ENCODE results near the gene CADPS.

The CADPS gene

DNA sequence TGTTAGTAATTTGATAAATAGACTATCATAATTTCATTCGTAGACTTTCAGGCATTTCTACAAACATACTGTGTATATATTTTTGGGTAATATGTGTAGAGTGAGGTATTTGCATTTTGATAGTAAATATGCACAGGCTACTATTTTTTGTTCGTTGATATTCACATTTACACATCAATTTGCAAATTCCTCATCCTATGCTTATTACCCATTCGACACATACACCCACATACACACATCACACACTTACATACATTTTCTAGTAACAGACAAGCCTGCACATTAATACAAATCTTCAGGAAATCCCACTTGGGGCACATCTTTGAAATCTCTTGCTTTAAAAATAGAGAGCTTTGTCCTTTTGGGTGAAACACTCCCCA, 373.9 kb downstream of the CADPS start:
- no peak for DNase-seq (ENCODE audit: low read depth)

DNA sequence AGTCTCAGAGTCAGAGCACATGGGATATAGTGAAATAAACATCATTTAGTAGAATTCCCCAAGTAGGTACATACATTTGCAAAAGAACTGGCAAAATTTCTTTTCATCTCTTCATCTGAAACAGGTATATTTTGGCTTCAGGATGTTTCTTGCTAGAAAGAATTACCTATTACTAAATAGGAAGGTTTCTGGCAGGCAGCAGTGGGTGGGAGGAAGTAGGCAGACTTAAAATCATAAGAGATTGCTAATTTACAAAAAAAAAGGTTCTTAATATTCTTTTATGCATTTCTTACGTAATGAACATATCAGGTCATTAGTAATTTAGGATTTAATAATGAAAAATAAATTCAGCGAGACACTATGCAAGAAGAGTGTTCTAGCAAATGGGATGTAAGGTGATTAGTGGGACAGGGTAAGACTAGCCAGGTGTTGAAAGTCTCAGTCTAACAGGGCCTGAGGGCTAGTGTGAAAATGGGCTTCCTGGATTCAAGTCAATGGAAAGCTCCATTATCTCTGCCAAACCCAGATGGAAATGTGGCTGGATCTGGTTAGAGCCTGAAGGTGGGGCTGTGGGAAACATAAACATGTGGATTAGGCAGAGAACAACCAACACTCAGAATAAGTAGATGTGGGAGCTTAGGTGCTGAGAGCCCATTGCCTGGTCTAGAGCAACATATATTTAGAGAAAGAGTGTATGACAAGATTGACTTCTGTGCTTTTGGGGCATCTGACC, 374.5 kb downstream of the CADPS start:
- DNase-seq (ENCODE audit: low read depth) = no peak

DNA sequence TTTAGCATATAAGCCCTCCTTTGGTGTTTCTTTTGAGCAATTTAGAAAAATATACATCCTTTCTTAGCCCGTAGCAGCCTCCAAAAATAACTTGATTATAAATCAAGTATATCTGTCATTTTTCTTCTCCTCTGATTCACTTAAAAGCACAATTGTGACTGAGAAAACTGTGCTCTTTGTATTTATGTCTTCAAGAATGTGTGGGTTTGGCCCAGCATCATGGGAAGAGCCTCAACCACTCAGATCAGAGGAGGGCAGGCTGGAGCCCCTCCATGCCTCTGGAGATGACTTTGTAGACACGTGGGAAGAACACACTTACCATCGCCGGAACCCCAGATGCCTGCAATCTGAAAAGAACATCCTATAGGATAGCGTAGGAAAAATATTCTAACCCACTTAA, 378.1 kb downstream of the CADPS start:
- no peak for DNase-seq (ENCODE audit: low read depth)

DNA sequence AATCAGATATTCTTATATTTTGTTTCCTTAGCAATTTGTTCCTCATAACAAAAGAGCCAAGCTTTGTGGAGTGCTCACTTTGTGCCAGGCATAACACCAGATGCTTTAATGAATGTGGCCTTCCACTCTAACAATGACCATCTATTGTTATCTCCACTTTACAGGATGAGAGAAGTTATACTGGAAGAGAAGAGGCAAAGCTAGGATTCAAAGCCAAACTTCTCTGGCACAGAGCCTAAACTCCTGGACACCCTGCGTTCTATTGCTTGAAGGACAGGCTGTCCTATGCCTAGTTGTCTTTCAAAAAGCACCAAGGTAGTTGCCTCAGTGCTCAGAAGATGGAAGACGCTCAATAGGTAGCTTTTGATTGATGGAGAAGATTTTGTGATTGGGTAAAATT, 378.7 kb downstream of the CADPS start:
- no peak for DNase-seq (ENCODE audit: low read depth)

DNA sequence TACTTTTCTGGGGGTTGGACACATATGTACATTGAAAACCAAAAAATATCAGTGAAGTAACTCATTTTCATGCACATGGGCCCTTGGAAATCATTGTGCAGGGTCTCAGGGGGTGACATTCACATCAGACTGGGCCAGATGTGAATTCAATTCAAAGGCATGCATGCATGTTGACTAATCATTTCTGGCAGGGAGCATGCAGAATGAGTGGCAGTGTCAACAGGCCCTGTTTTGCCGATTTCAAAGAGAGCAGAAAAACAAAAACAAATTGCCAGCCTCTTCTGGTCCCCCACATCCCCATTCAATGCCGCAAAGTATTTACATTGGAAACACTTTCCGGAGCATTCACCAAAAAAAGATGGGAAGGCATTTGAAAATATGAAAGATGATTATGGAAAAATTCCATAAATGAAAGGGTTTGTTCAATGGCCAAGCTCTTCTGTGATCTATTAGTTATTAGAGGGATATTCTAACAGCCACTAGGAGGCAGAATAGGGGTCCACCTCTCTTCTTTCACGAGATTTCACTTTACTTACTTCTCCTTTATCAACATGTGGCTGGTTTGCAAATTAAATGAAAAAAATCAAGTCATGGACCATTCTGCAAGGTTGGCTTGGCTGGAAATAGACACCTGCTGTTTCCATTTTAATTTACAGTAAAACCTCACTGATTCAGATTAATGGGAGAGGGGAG, 382.0 kb downstream of the CADPS start:
- no peak for DNase-seq (ENCODE audit: low read depth)

DNA sequence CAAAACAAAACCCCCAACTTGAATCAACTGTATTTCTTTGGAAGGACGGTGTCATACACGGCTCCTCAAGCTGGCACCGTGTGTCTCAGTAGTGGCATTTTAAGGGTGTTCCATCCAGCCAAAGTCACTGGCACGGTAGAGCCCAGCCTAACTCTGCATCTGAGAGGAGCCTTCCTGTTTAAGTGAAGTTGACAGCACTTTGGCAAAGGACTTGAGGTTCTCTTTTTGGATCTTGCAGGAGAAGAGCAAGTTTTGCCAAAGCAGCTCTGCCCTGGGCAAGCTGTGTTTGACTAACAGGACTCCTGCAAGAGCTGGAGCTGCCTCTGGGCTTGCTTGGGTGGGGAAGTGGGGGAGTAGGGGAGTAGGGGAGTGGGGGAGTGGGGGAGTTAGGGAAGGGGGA, 392.3 kb downstream of the CADPS start:
- no peak for DNase-seq (ENCODE audit: low read depth)

DNA sequence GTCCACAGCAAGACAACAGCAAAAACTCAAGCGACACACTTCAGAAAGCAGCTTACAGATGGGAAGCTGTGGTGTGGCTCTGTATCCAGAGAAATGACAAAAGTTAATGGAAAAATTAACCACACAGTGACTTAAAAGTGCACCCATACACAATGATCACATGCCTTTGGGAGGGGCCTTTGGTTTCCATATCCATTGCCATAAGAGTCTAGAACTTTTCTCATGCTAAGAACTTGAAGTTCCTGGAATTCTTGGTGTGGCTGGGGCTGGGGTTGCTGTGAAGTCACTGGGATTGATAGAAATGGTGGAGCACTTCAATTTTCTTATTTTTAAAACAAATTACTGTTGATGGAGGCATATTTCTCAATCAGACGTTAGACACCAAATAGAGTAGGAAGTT, 393.3 kb downstream of the CADPS start:
- DNase-seq (ENCODE audit: low read depth) = no peak

DNA sequence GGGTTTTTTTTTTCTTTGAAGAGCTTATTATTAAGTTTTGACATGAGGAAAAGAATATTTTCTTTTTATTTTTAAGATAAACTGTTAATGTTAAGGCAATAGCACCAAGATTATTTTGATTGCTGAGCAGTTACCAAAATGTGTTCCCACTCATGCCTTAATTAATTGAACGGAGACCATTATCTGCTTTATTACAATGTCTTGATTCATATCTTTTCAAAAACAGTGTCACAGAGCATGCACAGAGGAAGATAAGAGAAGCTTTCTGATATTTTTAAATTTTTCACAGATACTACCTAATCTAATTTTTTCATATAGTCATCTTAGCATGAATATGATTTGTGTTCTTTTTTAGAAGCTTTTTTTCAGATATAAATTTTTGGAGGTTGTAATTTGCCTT, 395.2 kb downstream of the CADPS start:
- no peak for DNase-seq (ENCODE audit: low read depth)

DNA sequence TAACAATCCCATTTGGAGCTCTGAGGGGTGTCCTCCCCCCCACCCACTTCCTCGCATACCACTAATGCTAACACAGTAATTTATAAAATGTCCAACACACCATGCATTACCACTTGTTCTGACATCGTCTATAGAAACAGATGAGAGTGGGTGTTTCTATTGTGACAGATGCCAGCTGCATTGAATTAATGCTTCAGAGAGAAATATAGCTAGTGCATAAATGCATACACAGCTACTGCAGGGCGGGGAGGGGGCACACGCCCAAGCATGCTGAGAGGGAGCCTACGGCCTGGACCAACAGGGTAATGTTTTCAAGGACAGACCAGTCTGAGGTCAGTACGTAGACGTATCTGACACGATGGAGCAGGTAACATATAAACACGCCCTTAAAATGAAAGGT, 395.9 kb downstream of the CADPS start:
- DNase-seq (ENCODE audit: low read depth) = no peak

DNA sequence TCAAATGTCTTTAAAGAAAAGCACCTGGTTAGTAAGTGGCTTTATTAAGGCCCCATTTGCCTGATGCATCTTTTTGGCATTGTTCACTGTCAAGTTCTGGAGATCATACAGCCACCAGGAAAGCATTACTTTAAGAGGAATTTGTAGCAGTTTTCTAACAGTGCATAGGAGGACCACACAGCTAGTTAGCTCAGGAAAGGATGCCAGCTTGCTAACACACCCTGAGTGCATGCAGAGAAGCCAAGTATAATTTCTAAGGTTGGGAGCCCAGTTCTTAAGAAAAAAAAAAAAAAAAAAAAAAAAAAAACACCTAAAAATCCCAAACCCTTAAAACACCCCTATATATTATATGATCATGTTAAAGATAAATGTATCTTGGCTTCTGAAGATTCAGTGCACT, 399.9 kb downstream of the CADPS start:
- DNase-seq (ENCODE audit: low read depth) = no peak

DNA sequence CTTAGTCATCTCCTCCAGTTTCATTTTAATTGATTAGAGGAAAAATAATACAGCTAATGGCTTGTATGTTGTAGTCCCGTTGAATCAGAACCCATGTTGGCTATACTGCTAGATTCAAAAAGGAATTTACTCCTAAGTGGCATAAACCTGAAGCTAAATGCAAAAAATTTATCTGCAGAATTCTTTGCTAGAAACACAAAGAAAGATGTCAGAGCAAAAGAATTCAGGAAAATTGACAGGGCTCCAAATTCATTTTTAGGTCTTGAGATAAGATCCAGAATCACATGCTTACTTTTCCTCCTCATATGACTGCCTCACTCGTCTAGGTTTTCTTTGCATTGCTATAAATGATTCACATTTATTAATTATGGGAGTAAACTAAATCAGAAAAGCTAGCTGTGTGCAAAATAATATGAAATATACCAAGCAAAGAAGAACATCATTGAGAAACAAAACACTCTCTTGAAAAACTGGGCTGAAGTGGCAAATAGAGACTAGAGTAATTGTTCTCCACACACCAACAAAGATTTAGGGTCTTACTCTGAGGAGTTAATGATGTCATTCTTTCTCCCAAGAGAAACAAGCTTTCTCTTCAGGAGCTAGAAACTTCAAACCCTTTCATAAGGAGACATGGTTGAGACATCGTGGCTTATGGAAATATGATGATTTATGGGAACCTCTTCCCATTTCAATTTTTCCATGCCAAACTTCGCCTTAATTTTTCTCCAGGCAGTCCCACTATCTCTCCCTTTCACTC, 407.1 kb downstream of the CADPS start:
- DNase-seq (ENCODE audit: low read depth) = no peak

DNA sequence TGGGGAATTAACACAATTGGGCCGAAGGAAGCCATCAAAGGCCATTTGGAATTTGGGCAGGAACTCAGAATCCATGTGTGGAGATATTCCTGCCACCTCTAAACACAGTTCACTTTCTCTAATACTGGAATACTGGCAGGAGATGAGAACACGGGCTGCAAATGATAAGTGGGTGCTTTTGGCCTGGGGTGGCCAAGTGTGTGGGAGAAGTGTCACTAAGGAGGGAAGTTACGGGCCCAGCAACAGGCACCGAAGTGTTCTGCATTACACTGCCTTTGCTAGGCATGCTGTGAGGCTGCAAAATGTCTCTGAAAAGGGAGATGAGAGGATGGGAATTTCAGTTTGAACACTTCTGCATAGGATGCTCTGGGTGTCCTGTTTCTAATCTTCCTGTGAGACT, 412.4 kb downstream of the CADPS start:
- no peak for DNase-seq (ENCODE audit: low read depth)

DNA sequence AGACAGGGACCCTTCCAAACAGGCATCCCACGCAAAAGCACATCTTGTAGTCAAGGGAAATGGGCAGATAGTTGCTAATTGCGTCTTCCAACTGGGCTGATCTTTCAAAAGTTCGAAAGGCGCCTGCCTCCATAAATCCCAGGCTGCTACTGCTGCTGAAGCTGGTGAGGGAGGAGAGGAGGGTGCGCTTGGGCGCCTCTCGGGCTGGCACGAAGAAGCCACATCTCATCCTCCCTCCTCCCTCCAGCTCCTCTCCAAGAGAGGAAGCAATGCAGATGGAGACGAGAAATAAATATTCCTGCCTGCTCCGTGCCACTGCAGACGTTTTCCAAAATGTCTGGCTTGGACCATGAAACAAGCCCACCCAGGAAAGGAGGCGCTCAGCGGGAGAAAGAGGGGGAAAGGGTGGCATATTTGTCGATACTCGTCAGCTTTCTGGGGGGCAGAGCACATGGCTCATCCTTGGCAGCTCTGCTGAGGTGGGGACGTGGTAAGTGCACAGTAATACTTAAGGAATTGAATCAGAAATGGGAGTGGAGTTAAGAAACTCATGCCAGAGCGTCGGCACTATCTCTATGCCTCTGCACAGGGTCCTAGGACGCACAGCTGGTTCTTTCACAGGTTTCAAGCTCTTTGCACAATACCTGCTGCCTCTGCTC, 413.0 kb downstream of the CADPS start:
- DNase-seq (ENCODE audit: low read depth) = no peak

DNA sequence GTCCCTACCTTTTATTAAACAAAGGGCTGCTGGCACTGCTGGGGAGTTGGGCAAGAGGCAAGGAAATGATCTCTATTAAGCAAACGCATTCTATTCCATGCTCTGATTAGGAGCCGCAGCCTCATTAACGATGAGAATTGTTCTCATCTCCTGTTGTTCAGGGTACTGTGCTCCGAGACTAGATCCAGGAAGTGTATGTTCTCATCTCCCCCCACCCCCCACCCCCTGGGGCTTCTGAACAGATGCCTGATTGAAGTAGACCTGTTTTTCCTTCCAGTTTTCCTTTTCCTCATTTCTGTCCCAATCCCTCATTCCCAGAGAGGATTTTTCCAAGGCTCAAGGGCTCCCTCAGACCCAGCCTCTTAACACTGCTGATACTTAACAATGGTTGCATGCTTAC, 420.3 kb downstream of the CADPS start:
- no peak for DNase-seq (ENCODE audit: low read depth)

DNA sequence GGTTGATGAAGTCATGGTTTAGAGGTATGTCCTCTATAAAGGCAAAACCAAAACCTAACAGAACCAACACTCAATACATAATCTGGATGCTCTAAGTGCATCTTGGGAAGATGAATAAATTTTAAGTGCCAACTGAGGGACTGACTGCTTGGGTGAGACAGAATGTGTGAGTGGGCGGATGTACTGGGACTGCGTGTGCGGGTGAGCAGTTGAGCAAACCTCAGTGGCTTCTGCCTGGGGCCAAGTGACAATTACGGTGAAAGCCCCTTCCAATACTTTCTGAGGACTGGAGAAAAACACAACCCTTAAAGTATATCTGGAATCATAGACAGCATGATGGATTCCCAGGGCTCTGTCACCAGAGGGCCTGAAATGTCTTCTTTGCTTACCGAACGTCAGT, 421.8 kb downstream of the CADPS start:
- no peak for DNase-seq (ENCODE audit: low read depth)

DNA sequence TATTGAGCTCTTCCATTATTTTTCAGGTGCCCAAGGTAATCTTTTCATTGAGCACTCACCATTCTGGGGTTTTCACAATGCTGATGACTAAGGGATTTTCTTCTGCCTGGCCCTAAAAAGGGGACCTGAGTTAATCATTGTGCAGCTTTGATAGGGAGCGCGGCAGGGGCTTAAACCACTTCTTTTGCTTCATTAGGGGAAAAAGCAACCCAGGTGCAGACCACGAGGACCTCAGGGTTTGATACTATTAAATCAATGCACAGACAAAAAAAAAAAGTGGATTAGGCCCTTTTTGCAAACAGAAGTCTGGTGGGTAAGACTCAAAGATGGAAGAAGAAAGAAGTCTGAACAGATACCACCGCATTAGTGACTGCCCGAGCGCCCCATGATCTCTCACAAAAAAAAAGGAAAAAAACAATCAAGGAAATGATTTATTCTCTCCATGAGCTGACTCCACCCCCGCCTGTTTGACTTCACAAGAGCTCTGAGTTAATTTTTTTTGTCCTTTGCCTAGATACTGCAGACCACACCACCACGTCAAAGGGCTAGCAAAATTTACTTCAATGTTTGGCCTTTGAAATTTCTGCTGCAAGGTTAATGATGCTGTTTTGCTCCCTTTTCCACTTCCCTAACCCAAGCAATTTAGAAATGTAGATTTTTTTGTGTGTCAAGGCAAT, 423.9 kb downstream of the CADPS start:
- no peak for DNase-seq (ENCODE audit: low read depth)

DNA sequence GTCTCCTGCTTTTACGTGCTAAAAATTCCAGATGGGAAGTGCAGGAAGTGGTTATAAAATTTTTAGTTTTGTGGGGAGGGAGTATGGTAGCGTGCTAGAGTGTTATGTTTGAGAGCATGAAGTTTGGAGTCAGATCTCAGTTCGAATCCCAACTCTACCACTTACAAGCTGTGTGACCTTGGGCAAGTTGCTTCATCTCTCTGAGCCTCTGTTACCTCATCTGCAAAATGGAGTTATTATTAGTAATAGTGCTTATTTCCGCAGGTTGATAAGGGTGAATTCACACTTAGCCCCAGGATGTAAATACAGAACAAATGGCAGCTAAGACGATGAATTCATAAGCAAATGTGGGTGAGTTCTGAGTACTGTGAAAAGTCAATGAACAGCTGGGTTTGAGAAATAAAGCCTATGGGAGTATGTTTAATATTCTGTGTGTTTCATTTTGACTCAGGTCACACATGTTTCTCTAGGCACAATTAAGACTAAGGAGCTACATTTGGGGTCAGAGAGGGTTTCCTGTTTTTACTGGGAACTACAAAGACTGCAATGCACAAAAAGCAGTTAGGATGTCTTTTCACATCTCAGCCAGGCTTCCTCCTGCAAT, 428.8 kb downstream of the CADPS start:
- DNase-seq (ENCODE audit: low read depth) = no peak

DNA sequence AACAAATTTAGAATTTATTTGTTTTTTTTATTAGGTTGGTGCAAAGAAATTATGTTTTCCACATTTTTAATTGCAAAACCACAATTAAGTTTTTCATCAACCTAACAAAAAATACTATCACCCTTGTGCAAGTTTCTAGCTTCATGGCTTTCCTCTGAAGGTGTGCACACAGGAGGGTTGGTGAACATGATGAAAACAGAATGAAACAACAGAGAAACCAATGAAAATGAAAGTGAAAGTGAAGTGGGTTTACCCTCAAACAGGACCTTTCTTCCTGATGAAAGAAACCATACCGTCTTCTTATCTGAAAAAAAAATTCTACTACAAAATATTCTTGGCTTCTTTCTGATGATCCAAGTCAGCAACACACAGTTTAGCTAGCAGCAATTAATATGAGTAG, 429.9 kb downstream of the CADPS start:
- DNase-seq (ENCODE audit: low read depth) = peak; percentile 39

DNA sequence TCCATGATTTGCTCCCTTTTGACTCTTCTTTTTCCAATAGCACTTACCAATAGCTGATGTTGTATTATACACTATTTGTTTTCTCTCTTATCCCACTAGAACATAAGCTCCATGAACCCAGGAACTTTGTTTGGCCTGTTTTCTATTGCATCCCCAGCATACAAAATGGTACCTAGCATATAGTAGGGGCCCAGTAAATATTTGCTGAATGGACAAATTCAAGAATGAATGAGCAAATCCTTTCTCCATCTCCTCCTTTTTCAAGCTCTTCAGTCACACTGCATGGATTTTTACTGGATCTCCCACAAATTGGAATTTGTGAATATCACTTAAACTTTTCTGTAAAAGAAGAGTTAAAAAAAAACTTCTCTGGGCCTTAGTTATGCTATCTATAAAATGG, 435.2 kb downstream of the CADPS start:
- DNase-seq (ENCODE audit: low read depth) = no peak

DNA sequence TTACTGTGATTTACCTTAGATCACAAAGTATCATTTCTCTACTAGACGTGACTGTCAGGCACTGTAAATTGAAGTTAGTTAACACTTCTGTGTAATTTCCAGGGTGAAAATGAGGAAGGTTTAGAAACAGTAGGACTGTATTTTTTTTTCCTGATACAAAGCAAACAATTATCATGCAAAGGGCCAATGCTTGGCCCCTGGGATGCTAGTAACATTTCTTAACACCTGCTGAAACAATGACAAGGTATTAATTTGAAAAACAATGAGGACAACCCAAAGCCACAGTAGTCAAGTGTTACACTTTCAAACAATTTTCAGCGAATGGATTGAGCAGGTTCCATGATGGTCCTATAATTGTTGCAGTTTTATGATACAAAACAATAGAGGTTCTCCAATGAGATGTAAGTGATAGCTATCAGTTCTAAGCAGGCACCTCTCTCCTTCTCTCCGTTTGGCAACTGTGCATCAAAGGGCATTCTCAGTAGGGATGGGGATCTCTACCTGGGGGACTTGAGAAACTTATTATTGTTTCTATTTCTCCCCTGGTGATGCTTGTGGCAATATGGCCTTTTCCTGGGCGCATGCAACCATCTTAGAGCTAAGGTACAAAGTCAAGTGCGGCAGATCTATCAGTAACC, 435.9 kb downstream of the CADPS start:
- no peak for DNase-seq (ENCODE audit: low read depth)

DNA sequence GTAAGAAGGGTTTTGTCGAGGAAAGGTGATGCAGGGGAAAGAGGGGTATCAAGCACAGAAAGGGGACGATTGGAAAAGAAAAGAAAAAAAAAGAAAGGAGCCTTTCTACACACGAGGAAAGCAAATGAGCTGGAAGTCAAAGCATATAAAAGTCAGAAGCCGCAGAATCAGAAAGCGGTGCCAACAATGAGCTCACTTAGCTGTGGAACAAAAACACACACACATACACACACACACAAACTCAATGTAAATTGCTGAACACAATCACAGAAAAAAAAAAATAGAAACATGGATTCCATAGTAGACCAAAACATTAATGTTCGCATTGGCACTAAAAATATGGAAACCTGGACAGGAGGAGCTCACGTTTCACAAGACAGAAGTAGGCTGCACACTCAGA, 438.4 kb downstream of the CADPS start:
- no peak for DNase-seq (ENCODE audit: low read depth)
